A673 (cell line): ENCODE data around the gene ZMYND19.

ENCODE experiments used
- EZH2 ChIP-seq: fragments of 200-600 bp; sonication (generic); IDR thresholded peaks from 2 replicates; pipeline ENCODE4 v1.6.1; 2017; ENCODE audit warnings: borderline replicate concordance, low read depth, mild to moderate bottlenecking, mixed read lengths, antibody characterized with exemption, low read length; ENCODE audit not compliant: poor library complexity, severe bottlenecking
- TF ChIP-seq, protein P1 (sequence below): fragments of 300-800, 200-600 bp; sonication (generic); conservative IDR thresholded peaks from 2 replicates; pipeline ENCODE4 v1.5.1; 2017; ENCODE audit warnings: low read depth, mild to moderate bottlenecking, antibody characterized with exemption, low read length, moderate library complexity, mixed read lengths

DNA sequence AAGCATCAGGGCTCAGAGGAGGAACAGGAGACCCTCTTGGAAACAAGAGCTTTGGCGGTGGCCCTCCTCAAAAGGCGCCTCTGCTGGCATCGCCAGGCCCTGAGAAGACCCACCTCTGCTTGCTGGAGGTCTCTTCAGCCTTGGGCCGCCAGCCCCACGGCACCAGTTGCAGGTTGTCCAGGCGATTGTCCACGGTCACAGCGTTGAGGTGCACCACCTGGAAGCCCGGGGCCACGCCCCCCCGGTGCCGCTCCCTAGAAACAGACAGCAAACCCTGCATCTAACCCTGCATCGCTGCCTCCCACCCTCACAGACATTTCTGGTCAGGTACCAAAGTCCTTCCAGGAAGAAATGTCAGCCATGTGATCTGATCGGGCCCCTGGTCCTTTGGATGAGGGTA, 3.5 kb downstream of the ZMYND19 start:
- TF ChIP-seq, protein P1, sequence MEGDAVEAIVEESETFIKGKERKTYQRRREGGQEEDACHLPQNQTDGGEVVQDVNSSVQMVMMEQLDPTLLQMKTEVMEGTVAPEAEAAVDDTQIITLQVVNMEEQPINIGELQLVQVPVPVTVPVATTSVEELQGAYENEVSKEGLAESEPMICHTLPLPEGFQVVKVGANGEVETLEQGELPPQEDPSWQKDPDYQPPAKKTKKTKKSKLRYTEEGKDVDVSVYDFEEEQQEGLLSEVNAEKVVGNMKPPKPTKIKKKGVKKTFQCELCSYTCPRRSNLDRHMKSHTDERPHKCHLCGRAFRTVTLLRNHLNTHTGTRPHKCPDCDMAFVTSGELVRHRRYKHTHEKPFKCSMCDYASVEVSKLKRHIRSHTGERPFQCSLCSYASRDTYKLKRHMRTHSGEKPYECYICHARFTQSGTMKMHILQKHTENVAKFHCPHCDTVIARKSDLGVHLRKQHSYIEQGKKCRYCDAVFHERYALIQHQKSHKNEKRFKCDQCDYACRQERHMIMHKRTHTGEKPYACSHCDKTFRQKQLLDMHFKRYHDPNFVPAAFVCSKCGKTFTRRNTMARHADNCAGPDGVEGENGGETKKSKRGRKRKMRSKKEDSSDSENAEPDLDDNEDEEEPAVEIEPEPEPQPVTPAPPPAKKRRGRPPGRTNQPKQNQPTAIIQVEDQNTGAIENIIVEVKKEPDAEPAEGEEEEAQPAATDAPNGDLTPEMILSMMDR = no peak
- no peak for TF ChIP-seq EZH2
